ENCODE data around the gene EML1.

EML1 gene

DNA sequence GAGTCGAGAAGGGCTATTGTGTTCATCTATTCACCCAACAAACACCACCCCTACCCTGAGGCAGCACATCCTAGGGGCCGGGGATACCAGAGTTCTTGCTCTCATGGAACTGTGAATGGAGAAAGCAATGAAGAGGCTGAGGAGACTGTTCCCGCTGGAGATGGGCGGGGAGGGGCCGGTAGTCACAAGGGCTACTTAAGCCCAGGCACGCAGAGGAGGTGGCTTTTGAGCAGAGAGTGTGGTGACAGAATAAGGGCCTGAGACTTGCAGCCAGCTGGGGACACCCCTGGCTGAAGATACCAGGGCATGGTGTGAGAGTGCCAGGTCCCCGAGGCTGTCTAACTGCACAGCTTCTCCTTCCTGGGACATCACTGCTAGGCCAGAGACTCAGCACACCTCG lies 157.9 kb downstream of the EML1 start:
- H3K4me3 ChIP-seq (ENCODE audit: low read depth, low read length), result no peak overlapping the region
- no peak for DNase-seq (ENCODE audit: low read depth)
- TF ChIP-seq, protein P1, sequence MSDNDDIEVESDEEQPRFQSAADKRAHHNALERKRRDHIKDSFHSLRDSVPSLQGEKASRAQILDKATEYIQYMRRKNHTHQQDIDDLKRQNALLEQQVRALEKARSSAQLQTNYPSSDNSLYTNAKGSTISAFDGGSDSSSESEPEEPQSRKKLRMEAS (IDR thresholded peaks at IDR 0.05; ENCODE audit: low read depth, low read length), result no peak
- no peak for TF ChIP-seq MYC (IDR thresholded peaks at IDR 0.05; ENCODE audit: low read depth, low read length)
- TF ChIP-seq, protein P2, sequence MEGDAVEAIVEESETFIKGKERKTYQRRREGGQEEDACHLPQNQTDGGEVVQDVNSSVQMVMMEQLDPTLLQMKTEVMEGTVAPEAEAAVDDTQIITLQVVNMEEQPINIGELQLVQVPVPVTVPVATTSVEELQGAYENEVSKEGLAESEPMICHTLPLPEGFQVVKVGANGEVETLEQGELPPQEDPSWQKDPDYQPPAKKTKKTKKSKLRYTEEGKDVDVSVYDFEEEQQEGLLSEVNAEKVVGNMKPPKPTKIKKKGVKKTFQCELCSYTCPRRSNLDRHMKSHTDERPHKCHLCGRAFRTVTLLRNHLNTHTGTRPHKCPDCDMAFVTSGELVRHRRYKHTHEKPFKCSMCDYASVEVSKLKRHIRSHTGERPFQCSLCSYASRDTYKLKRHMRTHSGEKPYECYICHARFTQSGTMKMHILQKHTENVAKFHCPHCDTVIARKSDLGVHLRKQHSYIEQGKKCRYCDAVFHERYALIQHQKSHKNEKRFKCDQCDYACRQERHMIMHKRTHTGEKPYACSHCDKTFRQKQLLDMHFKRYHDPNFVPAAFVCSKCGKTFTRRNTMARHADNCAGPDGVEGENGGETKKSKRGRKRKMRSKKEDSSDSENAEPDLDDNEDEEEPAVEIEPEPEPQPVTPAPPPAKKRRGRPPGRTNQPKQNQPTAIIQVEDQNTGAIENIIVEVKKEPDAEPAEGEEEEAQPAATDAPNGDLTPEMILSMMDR (IDR thresholded peaks at IDR 0.05; ENCODE audit: low read depth, low read length), result no peak
- no peak for TF ChIP-seq POLR2A (IDR thresholded peaks at IDR 0.05; ENCODE audit: extremely low read depth, insufficient read length)

DNA sequence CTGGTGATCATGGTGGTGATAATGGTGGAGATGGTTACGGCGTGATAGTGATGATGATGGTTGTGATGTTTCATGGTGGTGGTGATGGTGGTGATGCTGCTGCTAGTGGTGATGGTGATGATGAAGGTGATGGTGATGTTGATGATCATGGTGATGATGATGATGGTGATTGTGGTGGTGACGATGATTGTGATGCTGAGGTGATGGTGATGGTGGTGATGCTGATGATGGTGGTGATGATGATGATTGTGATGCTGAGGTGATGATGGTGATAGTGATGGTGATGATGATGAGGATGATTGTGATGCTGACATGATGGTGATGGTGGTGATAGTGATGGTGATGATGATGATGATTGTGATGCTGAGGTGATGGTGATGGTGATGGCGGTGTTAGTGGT lies 158.8 kb downstream of the EML1 start:
- TF ChIP-seq MYC (IDR thresholded peaks at IDR 0.05; ENCODE audit: low read depth, low read length), result no peak
- TF ChIP-seq, protein P1 (IDR thresholded peaks at IDR 0.05; ENCODE audit: low read depth, low read length), result no peak
- no peak for TF ChIP-seq POLR2A (IDR thresholded peaks at IDR 0.05; ENCODE audit: extremely low read depth, insufficient read length)
- TF ChIP-seq, protein P2 (IDR thresholded peaks at IDR 0.05; ENCODE audit: low read depth, low read length), result no peak
- H3K4me3 ChIP-seq (ENCODE audit: low read depth, low read length), result no peak overlapping the region
- DNase-seq (ENCODE audit: low read depth), result no peak

DNA sequence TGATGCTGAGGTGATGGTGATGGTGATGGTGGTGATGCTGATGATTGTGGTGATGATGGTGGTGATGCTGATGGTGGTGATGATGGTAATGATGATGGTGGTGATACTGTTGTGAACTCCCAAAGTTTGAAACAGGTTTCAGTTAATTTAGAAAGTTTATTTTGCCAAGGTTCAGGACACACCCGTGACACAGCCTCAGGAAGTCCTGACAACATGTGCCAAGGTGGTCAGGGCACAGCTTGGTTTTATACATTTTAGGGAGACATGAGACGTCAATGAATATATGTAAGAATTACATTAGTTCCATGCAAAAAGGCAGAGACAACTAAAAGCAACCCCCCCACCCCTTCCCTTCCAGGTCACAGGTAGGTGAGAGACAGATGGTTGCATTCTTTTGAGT lies 159.2 kb downstream of the EML1 start:
- TF ChIP-seq POLR2A (IDR thresholded peaks at IDR 0.05; ENCODE audit: extremely low read depth, insufficient read length) (no peak), MYC (IDR thresholded peaks at IDR 0.05; ENCODE audit: low read depth, low read length) (no peak)
- TF ChIP-seq, protein P1 (IDR thresholded peaks at IDR 0.05; ENCODE audit: low read depth, low read length), result no peak
- TF ChIP-seq, protein P2 (IDR thresholded peaks at IDR 0.05; ENCODE audit: low read depth, low read length), result no peak
- no peak for DNase-seq (ENCODE audit: low read depth)
- no peak overlapping the region for H3K4me3 ChIP-seq (ENCODE audit: low read depth, low read length)

DNA sequence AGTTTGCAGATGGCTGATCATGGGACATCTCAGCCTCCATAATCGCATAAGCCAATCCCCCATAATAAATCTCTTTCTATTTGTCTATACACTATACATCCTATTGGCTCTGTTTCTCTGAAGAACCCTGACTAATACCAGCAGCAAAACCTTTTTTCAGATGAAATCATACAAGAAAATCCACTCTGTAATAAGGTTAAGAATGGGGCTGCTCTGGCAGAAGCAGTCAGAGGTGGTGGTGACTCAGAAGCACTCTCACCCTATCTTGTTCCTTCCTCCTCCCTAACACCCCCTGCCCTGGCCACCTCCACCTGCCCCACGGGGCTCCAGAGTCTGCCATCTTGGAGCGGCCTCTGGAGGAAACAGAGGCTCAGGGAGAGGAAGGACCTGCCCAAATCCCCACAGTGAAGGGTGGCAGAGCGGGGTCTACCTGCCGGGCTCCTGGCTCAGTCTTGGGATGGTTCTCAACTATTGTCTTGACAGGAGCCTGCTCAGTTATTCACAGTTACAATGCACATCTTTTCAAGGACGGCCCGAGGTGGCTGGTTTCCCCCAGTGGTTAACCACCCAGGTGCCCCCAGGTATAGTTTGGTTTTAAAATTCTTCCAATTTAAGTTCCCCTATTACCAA lies 162.7 kb downstream of the EML1 start:
- TF ChIP-seq, protein P2 (IDR thresholded peaks at IDR 0.05; ENCODE audit: low read depth, low read length), result no peak
- TF ChIP-seq, protein P1 (IDR thresholded peaks at IDR 0.05; ENCODE audit: low read depth, low read length), result no peak
- TF ChIP-seq POLR2A (IDR thresholded peaks at IDR 0.05; ENCODE audit: extremely low read depth, insufficient read length), result no peak
- DNase-seq (ENCODE audit: low read depth), result no peak
- no peak overlapping the region for H3K4me3 ChIP-seq (ENCODE audit: low read depth, low read length)

DNA sequence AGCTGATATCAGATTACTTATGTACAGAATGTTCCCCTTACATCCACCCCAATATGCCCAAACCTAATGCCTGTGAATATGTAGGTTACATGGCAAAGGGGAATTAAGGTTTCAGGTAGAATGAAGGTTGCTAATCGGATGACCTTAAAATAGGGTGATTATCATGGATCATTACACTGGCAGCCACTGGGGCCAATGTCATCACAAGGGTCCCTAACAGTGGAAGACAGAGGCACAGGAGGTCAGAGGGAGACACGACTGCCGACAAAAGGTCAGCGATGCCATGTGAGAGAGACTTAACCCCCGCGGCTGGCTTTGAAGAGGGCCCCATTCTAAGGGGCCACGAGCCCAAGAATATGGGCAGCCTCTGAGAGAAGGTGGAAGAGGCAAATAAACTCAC lies 165.2 kb downstream of the EML1 start:
- no peak for DNase-seq (ENCODE audit: low read depth)
- H3K4me3 ChIP-seq (ENCODE audit: low read depth, low read length), result no peak overlapping the region
- TF ChIP-seq, protein P2 (IDR thresholded peaks at IDR 0.05; ENCODE audit: low read depth, low read length), result no peak
- TF ChIP-seq, protein P1 (IDR thresholded peaks at IDR 0.05; ENCODE audit: low read depth, low read length), result no peak
- no peak for TF ChIP-seq MYC (IDR thresholded peaks at IDR 0.05; ENCODE audit: low read depth, low read length)
- TF ChIP-seq POLR2A (IDR thresholded peaks at IDR 0.05; ENCODE audit: extremely low read depth, insufficient read length), result no peak

All from NB4 (cell line).